A549 (cell line): Measurements from ENCODE around the gene EFNB2.

Source experiments
- CHD2 ChIP-seq: fragments of 150-350 bp; IDR thresholded peaks from 2 replicates; pipeline ENCODE4 v1.6.1; 2014; ENCODE audit warnings: low read length; ENCODE audit not compliant: partially characterized antibody
- KDM5A ChIP-seq: fragments of 200-600 bp; sonication (generic); IDR thresholded peaks from 2 replicates; pipeline ENCODE4 v1.6.1; 2016; ENCODE audit warnings: antibody characterized with exemption, mild to moderate bottlenecking
- MYC ChIP-seq: IDR thresholded peaks from 2 replicates; pipeline ENCODE4 v1.6.1; 2012; ENCODE audit warnings: mild to moderate bottlenecking, inconsistent platforms, low read length, improper control_type of control experiment, borderline replicate concordance
- NFE2L2 ChIP-seq: fragments of 150-350 bp; conservative IDR thresholded peaks from 2 replicates; pipeline ENCODE4 v1.6.1; 2014; ENCODE audit warnings: low read length
- PHF8 ChIP-seq: fragments of 200-600 bp; sonication (generic); IDR thresholded peaks from 2 replicates; pipeline ENCODE4 v1.6.1; 2016; ENCODE audit warnings: low read depth, mild to moderate bottlenecking, antibody characterized with exemption, moderate library complexity, borderline replicate concordance
- POLR2A ChIP-seq: IDR thresholded peaks from 2 replicates; pipeline ENCODE4 v1.6.1; 2012; ENCODE audit warnings: mild to moderate bottlenecking, low read length
- TF ChIP-seq, protein P1 (sequence below): IDR thresholded peaks from 2 replicates; pipeline ENCODE4 v1.6.1; 2012; ENCODE audit warnings: low read depth, borderline replicate concordance
- TF ChIP-seq, protein P2 (sequence below): fragments of 200-600 bp; sonication (generic); IDR thresholded peaks from 2 replicates; pipeline ENCODE4 v1.6.1; 2016; ENCODE audit warnings: antibody characterized with exemption, mild to moderate bottlenecking, moderate library complexity
- TF ChIP-seq, protein P3 (sequence below): fragments of >200 bp; sonication (Bioruptor Twin); formaldehyde crosslinking; IDR thresholded peaks from 3 replicates; pipeline ENCODE4 v1.5.1; 2016

DNA sequence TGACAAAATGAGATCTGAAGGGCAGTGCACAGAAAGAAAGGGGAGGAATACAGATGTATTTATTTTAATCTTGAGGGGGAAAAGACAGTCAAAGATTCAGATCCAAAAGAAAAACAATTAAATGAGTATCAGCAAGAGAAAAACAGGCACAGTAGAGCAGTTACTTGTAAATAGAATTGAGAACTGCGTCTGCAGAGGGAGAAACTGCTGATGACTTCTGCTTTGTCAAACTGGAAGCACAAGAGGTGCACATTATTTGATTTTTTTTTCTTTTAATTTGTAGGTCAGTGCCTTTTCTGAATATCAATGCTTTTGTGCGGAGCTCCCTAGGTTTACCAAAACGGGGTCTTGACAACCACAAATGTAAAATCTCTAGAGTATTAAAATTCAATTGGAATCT is 37.3 kb downstream of the EFNB2 start:
- TF ChIP-seq, protein P1, sequence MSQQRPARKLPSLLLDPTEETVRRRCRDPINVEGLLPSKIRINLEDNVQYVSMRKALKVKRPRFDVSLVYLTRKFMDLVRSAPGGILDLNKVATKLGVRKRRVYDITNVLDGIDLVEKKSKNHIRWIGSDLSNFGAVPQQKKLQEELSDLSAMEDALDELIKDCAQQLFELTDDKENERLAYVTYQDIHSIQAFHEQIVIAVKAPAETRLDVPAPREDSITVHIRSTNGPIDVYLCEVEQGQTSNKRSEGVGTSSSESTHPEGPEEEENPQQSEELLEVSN, result no peak
- TF ChIP-seq, protein P2, sequence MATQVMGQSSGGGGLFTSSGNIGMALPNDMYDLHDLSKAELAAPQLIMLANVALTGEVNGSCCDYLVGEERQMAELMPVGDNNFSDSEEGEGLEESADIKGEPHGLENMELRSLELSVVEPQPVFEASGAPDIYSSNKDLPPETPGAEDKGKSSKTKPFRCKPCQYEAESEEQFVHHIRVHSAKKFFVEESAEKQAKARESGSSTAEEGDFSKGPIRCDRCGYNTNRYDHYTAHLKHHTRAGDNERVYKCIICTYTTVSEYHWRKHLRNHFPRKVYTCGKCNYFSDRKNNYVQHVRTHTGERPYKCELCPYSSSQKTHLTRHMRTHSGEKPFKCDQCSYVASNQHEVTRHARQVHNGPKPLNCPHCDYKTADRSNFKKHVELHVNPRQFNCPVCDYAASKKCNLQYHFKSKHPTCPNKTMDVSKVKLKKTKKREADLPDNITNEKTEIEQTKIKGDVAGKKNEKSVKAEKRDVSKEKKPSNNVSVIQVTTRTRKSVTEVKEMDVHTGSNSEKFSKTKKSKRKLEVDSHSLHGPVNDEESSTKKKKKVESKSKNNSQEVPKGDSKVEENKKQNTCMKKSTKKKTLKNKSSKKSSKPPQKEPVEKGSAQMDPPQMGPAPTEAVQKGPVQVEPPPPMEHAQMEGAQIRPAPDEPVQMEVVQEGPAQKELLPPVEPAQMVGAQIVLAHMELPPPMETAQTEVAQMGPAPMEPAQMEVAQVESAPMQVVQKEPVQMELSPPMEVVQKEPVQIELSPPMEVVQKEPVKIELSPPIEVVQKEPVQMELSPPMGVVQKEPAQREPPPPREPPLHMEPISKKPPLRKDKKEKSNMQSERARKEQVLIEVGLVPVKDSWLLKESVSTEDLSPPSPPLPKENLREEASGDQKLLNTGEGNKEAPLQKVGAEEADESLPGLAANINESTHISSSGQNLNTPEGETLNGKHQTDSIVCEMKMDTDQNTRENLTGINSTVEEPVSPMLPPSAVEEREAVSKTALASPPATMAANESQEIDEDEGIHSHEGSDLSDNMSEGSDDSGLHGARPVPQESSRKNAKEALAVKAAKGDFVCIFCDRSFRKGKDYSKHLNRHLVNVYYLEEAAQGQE, result no peak
- TF ChIP-seq KDM5A (no peak), CHD2 (no peak), MYC (no peak), POLR2A (no peak), PHF8 (no peak), NFE2L2 (no peak)
- TF ChIP-seq, protein P3, sequence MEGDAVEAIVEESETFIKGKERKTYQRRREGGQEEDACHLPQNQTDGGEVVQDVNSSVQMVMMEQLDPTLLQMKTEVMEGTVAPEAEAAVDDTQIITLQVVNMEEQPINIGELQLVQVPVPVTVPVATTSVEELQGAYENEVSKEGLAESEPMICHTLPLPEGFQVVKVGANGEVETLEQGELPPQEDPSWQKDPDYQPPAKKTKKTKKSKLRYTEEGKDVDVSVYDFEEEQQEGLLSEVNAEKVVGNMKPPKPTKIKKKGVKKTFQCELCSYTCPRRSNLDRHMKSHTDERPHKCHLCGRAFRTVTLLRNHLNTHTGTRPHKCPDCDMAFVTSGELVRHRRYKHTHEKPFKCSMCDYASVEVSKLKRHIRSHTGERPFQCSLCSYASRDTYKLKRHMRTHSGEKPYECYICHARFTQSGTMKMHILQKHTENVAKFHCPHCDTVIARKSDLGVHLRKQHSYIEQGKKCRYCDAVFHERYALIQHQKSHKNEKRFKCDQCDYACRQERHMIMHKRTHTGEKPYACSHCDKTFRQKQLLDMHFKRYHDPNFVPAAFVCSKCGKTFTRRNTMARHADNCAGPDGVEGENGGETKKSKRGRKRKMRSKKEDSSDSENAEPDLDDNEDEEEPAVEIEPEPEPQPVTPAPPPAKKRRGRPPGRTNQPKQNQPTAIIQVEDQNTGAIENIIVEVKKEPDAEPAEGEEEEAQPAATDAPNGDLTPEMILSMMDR, result no peak
